ENCODE results near the gene ZNF12.
"Not testable (repeated sequence)": the region's sequence is repeated elsewhere in the genome, so short reads cannot be mapped to it uniquely, and the experiment has no call there.

ZNF12 gene

GRCh38 chr7:6715898-6716297 lies 9.2 kb upstream of the ZNF12 start:
- CTCF ChIA-PET, H3K9me3 Mint-ChIP-seq, H3K36me3 Mint-ChIP-seq, H3K4me3 Mint-ChIP-seq, DNase-seq, H3K27ac Mint-ChIP-seq, H3K4me1 Mint-ChIP-seq: not testable (repeated sequence)
- peaks cover 61% of the 10 kb centered on the region for H3K27me3 Mint-ChIP-seq

GRCh38 chr7:6714360-6714759 lies 7.6 kb upstream of the ZNF12 start:
- H3K4me3 Mint-ChIP-seq, result no peak overlapping the region
- H3K27me3 Mint-ChIP-seq, result peaks cover 47% of the 10 kb centered on the region
- CTCF ChIA-PET, result no interaction called here
- H3K27ac Mint-ChIP-seq, result no peak overlapping the region
- H3K4me1 Mint-ChIP-seq, result peaks cover 3% of the 10 kb centered on the region
- DNase-seq, result no peak
- peaks cover 2% of the 10 kb centered on the region for H3K9me3 Mint-ChIP-seq
- H3K36me3 Mint-ChIP-seq, result no peaks in the 10 kb centered on the region

GRCh38 chr7:6709808-6710207 lies 3.1 kb upstream of the ZNF12 start:
- CTCF ChIA-PET, result no interaction called here

GRCh38 chr7:6708304-6708703 lies 1.6 kb upstream of the ZNF12 start:
- H3K4me1 Mint-ChIP-seq, result peaks cover 27% of the 10 kb centered on the region
- peak overlapping the region; percentile 43 for H3K4me3 Mint-ChIP-seq
- H3K9me3 Mint-ChIP-seq, result peaks cover 21% of the 10 kb centered on the region
- no peak overlapping the region for H3K27ac Mint-ChIP-seq
- peaks cover 11% of the 10 kb centered on the region for H3K27me3 Mint-ChIP-seq
- peaks cover 28% of the 10 kb centered on the region for H3K36me3 Mint-ChIP-seq
- DNase-seq, result no peak
- CTCF ChIA-PET, result no interaction called here

More at GRCh38 chr7:6709808-6710207, 3.1 kb upstream of the ZNF12 start:
- peaks cover 12% of the 10 kb centered on the region for H3K9me3 Mint-ChIP-seq
- H3K4me3 Mint-ChIP-seq, result no peak overlapping the region
- no peak overlapping the region for H3K27ac Mint-ChIP-seq
- H3K27me3 Mint-ChIP-seq, result peaks cover 16% of the 10 kb centered on the region
- no peak for DNase-seq
- H3K4me1 Mint-ChIP-seq, result peaks cover 20% of the 10 kb centered on the region
- H3K36me3 Mint-ChIP-seq, result peaks cover 15% of the 10 kb centered on the region

GRCh38 chr7:6705959-6706665 lies 635 bp downstream of the ZNF12 start:
- CTCF ChIA-PET, result no interaction called here
- peak overlapping the region; percentile 89 for H3K27ac Mint-ChIP-seq
- peaks cover 38% of the 10 kb centered on the region for H3K4me1 Mint-ChIP-seq
- peaks cover 37% of the 10 kb centered on the region for H3K9me3 Mint-ChIP-seq
- H3K27me3 Mint-ChIP-seq, result peaks cover under 1% of the 10 kb centered on the region
- peaks cover 47% of the 10 kb centered on the region for H3K36me3 Mint-ChIP-seq
- H3K4me3 Mint-ChIP-seq, result peak overlapping the region; percentile 76
- peak; percentile 45 for DNase-seq

GRCh38 chr7:6701860-6702259 lies 4.9 kb downstream of the ZNF12 start:
- no peaks in the 10 kb centered on the region for H3K27me3 Mint-ChIP-seq
- CTCF ChIA-PET, result interaction anchor here (0.6 kb wide), 1 partner anchor 316 kb away, joined by 3 read pairs; no protein-coding TSS in a partner anchor
- no peak for DNase-seq
- peaks cover 52% of the 10 kb centered on the region for H3K9me3 Mint-ChIP-seq
- no peak overlapping the region for H3K27ac Mint-ChIP-seq
- peaks cover 52% of the 10 kb centered on the region for H3K36me3 Mint-ChIP-seq
- H3K4me3 Mint-ChIP-seq, result no peak overlapping the region
- H3K4me1 Mint-ChIP-seq, result peaks cover 29% of the 10 kb centered on the region

GRCh38 chr7:6700793-6701192 lies 6.0 kb downstream of the ZNF12 start:
- peaks cover 52% of the 10 kb centered on the region for H3K9me3 Mint-ChIP-seq
- CTCF ChIA-PET, result interaction anchor here (1.5 kb wide), 1 partner anchor 16 kb away, joined by 3 read pairs; no protein-coding TSS in a partner anchor
- peaks cover 28% of the 10 kb centered on the region for H3K4me1 Mint-ChIP-seq
- no peak overlapping the region for H3K27ac Mint-ChIP-seq
- no peaks in the 10 kb centered on the region for H3K27me3 Mint-ChIP-seq
- H3K36me3 Mint-ChIP-seq, result peaks cover 49% of the 10 kb centered on the region
- DNase-seq, result no peak
- H3K4me3 Mint-ChIP-seq, result no peak overlapping the region

GRCh38 chr7:6691609-6692106 lies 15.1 kb downstream of the ZNF12 start:
- Mint-ChIP-seq H3K9me3 (peaks cover 68% of the 10 kb centered on the region), H3K4me1 (no peaks in the 10 kb centered on the region), H3K4me3 (no peak overlapping the region), H3K27me3 (no peaks in the 10 kb centered on the region), H3K36me3 (peaks cover 29% of the 10 kb centered on the region), H3K27ac (peak overlapping the region; percentile 60)
- CTCF ChIA-PET, result no interaction called here
- no peak for DNase-seq

- H3K27me3 Mint-ChIP-seq, result no peaks in the 10 kb centered on the region
- CTCF ChIA-PET, result no interaction called here
- peaks cover 34% of the 10 kb centered on the region for H3K36me3 Mint-ChIP-seq
- no peaks in the 10 kb centered on the region for H3K4me1 Mint-ChIP-seq
- no peak overlapping the region for H3K4me3 Mint-ChIP-seq
- H3K27ac Mint-ChIP-seq, result no peak overlapping the region
- DNase-seq, result no peak
- H3K9me3 Mint-ChIP-seq, result peaks cover 74% of the 10 kb centered on the region
These were observed 15.6 kb downstream of the ZNF12 start for GRCh38 chr7:6691103-6691502.

- no peak overlapping the region for H3K4me3 Mint-ChIP-seq
- H3K9me3 Mint-ChIP-seq, result peaks cover 80% of the 10 kb centered on the region
- no peaks in the 10 kb centered on the region for H3K27me3 Mint-ChIP-seq
- CTCF ChIA-PET, result no interaction called here
- H3K4me1 Mint-ChIP-seq, result no peaks in the 10 kb centered on the region
- H3K27ac Mint-ChIP-seq, result no peak overlapping the region
- no peak for DNase-seq
- H3K36me3 Mint-ChIP-seq, result peaks cover 30% of the 10 kb centered on the region
These were observed 26.6 kb downstream of the ZNF12 start for GRCh38 chr7:6680146-6680545.

GRCh38 chr7:6675807-6676405 lies 30.8 kb downstream of the ZNF12 start:
- no peak for DNase-seq
- Mint-ChIP-seq H3K4me1 (no peaks in the 10 kb centered on the region), H3K27ac (no peak overlapping the region), H3K4me3 (no peak overlapping the region), H3K9me3 (peaks cover 73% of the 10 kb centered on the region), H3K27me3 (no peaks in the 10 kb centered on the region), H3K36me3 (peaks cover 20% of the 10 kb centered on the region)
- CTCF ChIA-PET, result no interaction called here

GRCh38 chr7:6670851-6671250 lies 35.9 kb downstream of the ZNF12 start:
- CTCF ChIA-PET, H3K4me3 Mint-ChIP-seq, H3K27me3 Mint-ChIP-seq, H3K4me1 Mint-ChIP-seq, H3K27ac Mint-ChIP-seq, DNase-seq: not testable (repeated sequence)
- H3K36me3 Mint-ChIP-seq, result peaks cover 17% of the 10 kb centered on the region
- H3K9me3 Mint-ChIP-seq, result peaks cover 55% of the 10 kb centered on the region

GRCh38 chr7:6658618-6659345 lies 48.0 kb downstream of the ZNF12 start:
- CTCF ChIA-PET, result interaction anchor here (0.6 kb wide), 1 partner anchor 146 kb away, joined by 3 read pairs; no protein-coding TSS in a partner anchor
- Mint-ChIP-seq H3K36me3 (peaks cover 10% of the 10 kb centered on the region), H3K4me1 (no peaks in the 10 kb centered on the region), H3K4me3 (no peak overlapping the region), H3K27ac (no peak overlapping the region), H3K9me3 (peaks cover 6% of the 10 kb centered on the region), H3K27me3 (peaks cover 37% of the 10 kb centered on the region)
- no peak for DNase-seq

- H3K27ac Mint-ChIP-seq, result no peak overlapping the region
These were observed 50.3 kb downstream of the ZNF12 start for GRCh38 chr7:6656413-6656812.

More at GRCh38 chr7:6656413-6656812, 50.3 kb downstream of the ZNF12 start:
- DNase-seq, result no peak
- no peak overlapping the region for H3K4me3 Mint-ChIP-seq
- peaks cover 5% of the 10 kb centered on the region for H3K9me3 Mint-ChIP-seq
- CTCF ChIA-PET, result no interaction called here
- H3K36me3 Mint-ChIP-seq, result peaks cover 17% of the 10 kb centered on the region
- H3K4me1 Mint-ChIP-seq, result no peaks in the 10 kb centered on the region
- H3K27me3 Mint-ChIP-seq, result peaks cover 18% of the 10 kb centered on the region

All from activated naive CD4-positive, alpha-beta T cell treated with anti-CD3 and anti-CD28 coated beads, Interleukin-2, amount 10 ng/mL, durations not matched to agents 7 days and 5 days (primary cell).